Thoracic aorta (tissue), 2 donors: ENCODE measurements around the gene ADGRL2. TPM values are rescaled to one million over a fixed set of nuclear protein-coding genes. Genes with fewer than 3 reads are reported as not detected.
A peak's percentile ranks its signal among the peaks of the same experiment; 100 is the strongest.

ENCODE experiments used
- ATAC-seq: fragments of 150-250 bp; one replicate; pipeline ENCODE4 v1.8.0; 2017; ENCODE audit warnings: low read depth; ENCODE audit not compliant: insufficient number of reproducible peaks, low FRiP score
- DNase-seq: peaks from one replicate; pipeline ENCODE4 v3.0.0-alpha.2; 2020; ENCODE audit warnings: low spot score
- H3K27ac ChIP-seq, 2 donors: fragments of 200-600 bp; sonication (generic); 1 replicate in 1 of 2; 2 replicates in 1 of 2; pipeline ENCODE4 v1.5.1; 2016; ENCODE audit warnings: mild to moderate bottlenecking in 2 of 2, moderate library complexity in 2 of 2
- H3K27me3 ChIP-seq: fragments of 200-600 bp; sonication (generic); replicated peaks from 2 replicates; pipeline ENCODE4 v1.6.0; 2016; ENCODE audit warnings: mild to moderate bottlenecking; ENCODE audit not compliant: insufficient read depth
- H3K36me3 ChIP-seq: fragments of 200-600 bp; sonication (generic); one replicate; pipeline ENCODE4 v1.5.1; 2016
- H3K4me1 ChIP-seq, 2 donors: fragments of 200-600 bp; sonication (generic); 1 replicate in 1 of 2; 2 replicates in 1 of 2; pipeline versions ENCODE4 v1.5.1 to v1.6.0; 2016; ENCODE audit warnings: low read depth in 2 of 2, mild to moderate bottlenecking in 1 of 2; ENCODE audit not compliant: control insufficient read depth in 1 of 2
- H3K4me3 ChIP-seq: fragments of 200-600 bp; sonication (generic); 2 replicates; pipeline ENCODE4 v1.5.1; 2016; ENCODE audit warnings: mild to moderate bottlenecking
- H3K9me3 ChIP-seq: fragments of 200-600 bp; sonication (generic); 2 replicates; pipeline ENCODE4 v1.5.1; 2016
- total RNA-seq, 2 donors: library from RNA; depleted of rRNA; stranded (reverse); fragments of >200 nt; gene quantifications; one replicate each; pipeline versions ENCODE4 v1.1.0 to v1.2.3, GENCODE V29; 2016
- TF ChIP-seq, protein P1 (sequence below): fragments of 200-600 bp; sonication (generic); IDR thresholded peaks from one replicate; pipeline ENCODE4 v1.5.1; 2019; ENCODE audit warnings: antibody characterized with exemption

The ADGRL2 gene
- total RNA-seq, 2 donors from 2014 or later, result 53.3 to 67.2 TPM

DNA sequence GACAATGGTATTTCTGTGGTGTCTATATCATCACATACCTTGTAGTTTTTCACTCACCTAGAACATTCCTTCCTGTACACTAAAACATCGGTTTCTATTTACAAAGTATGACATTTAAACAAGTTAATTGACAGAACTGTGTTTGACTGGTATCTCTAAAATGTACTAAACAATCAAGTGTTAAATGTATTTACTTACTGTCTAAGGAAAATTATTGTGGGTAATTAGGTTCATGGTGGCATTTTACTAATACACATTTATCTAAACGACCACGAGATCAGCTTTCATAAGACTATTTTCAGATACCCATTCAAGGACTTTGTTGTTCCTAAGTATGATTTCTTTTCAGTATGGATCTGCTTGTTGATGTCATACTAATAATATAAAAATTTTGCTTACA is 115.2 kb downstream of the ADGRL2 start:
- ATAC-seq (no peak), DNase-seq (no peak)
- Histone ChIP-seq H3K9me3 (no peaks in the 10 kb centered on the region), H3K27me3 (no peaks in the 10 kb centered on the region), H3K36me3 (no peaks in the 10 kb centered on the region), H3K27ac (no peak overlapping the region), H3K4me1 (peaks cover 5 to 10% of the 10 kb centered on the region in 2 donors), H3K4me3 (no peak overlapping the region)
- TF ChIP-seq, protein P1, sequence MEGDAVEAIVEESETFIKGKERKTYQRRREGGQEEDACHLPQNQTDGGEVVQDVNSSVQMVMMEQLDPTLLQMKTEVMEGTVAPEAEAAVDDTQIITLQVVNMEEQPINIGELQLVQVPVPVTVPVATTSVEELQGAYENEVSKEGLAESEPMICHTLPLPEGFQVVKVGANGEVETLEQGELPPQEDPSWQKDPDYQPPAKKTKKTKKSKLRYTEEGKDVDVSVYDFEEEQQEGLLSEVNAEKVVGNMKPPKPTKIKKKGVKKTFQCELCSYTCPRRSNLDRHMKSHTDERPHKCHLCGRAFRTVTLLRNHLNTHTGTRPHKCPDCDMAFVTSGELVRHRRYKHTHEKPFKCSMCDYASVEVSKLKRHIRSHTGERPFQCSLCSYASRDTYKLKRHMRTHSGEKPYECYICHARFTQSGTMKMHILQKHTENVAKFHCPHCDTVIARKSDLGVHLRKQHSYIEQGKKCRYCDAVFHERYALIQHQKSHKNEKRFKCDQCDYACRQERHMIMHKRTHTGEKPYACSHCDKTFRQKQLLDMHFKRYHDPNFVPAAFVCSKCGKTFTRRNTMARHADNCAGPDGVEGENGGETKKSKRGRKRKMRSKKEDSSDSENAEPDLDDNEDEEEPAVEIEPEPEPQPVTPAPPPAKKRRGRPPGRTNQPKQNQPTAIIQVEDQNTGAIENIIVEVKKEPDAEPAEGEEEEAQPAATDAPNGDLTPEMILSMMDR, result no peak

DNA sequence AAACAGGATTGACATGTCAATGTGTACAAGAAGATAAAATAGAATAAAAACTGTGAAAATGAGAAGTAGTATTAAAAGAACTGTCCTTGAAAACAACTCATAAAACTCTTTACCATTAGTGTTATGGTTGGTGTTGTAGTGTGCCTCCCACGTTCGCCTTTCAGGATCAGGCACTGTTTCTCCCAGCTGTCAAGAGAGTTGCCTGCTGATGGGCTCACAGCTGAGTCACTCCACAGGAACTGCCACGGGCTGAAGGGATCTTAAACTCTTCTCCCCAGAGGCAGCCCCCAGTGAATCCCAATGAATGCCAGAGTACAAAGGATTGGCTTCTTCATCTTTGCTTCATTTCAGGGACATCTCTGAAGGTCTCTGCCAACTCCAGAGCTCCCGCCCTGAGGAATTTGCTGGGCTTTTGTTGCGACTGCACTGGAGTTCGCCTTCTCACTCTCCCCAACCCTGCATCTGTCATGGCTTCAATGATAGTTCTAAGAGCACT is 119.6 kb downstream of the ADGRL2 start:
- Histone ChIP-seq H3K36me3 (no peaks in the 10 kb centered on the region), H3K27me3 (no peaks in the 10 kb centered on the region), H3K9me3 (no peaks in the 10 kb centered on the region), H3K27ac (no peak overlapping the region), H3K4me1 (peaks cover 15 to 20% of the 10 kb centered on the region in 2 donors), H3K4me3 (peak overlapping the region; percentile 29)
- no peak for DNase-seq
- TF ChIP-seq, protein P1, result no peak
- ATAC-seq, result no peak

DNA sequence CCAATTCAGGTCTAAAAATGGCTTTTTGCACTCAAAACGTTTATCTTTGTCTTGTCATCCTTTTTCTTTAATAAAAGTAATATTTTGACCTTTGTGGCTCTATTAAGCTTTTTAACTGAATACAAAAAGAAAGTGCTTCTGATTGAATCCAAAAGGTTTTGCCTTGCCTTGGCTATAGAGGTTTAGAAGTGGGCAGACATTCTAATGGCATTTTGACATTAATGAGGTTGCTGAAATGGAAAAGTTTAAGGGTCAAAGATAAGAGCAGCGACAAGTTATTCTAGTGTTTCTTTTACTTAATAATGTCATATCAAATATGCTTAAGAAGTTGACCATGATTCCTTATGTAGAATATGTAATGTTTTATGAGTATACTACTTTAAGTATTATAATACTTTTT is 120.2 kb downstream of the ADGRL2 start:
- Histone ChIP-seq H3K4me3 (peak overlapping the region; percentile 29), H3K36me3 (no peaks in the 10 kb centered on the region), H3K27me3 (no peaks in the 10 kb centered on the region), H3K9me3 (no peaks in the 10 kb centered on the region), H3K27ac (no peak overlapping the region), H3K4me1 (peaks cover 15 to 20% of the 10 kb centered on the region in 2 donors)
- TF ChIP-seq, protein P1, result no peak
- DNase-seq (no peak), ATAC-seq (no peak)

DNA sequence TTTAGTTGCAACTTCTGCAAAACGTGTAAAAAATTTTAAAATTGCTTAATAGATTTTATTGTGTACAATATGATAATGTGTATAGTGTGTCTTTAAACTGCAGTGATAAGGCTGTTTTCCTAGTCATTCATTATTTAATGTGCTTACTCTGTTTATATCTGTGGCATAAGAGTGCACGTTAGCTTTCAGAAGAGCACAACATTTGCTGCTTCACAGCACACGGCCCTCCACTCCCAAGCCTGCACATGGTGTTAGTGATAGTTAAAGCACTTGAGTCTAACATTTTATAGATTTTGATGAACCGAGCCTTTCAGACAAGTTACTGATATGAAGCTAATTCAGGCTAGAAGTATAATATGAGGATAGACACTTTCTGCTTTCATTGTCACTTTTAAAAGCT is 120.6 kb downstream of the ADGRL2 start:
- H3K4me3 ChIP-seq, result peak overlapping the region; percentile 55

DNA sequence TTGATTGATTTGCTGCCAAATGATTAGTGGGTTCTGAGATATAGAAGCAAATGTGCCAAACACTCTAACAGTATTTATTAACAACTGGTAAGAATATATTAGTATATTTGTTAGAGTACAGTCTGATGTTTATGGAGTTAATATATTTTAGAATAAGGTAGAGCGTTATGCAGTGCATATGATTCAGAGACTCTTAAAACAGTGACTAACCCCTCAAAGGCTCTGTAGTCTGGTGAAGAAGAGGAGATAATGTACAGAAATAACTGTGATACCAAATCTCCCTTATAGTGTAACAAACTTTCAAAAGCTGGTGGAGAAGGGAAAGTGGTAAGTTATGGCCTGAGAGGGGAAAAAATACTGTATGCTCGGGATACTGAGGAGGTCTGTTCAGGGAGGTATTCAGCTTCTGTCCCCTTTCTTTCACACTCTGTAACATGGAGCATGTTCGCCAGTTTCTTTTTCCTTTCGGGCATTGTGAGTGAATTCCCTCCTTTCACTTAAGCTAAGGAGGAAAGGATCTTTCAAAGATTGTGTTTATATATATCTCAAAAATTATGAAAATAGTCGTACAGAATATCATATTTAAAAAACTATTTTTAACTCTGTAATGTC is 121.2 kb downstream of the ADGRL2 start:
- H3K27ac ChIP-seq, result peak overlapping the region in 1 of 2 donors; percentile 7
- peaks cover 12 to 20% of the 10 kb centered on the region in 2 donors for H3K4me1 ChIP-seq
- H3K9me3 ChIP-seq, result no peaks in the 10 kb centered on the region
- ATAC-seq (no peak), DNase-seq (no peak)
- TF ChIP-seq, protein P1, result no peak
- peak overlapping the region; percentile 55 for H3K4me3 ChIP-seq
- no peaks in the 10 kb centered on the region for H3K27me3 ChIP-seq
- H3K36me3 ChIP-seq, result no peaks in the 10 kb centered on the region

More for the DNA sequence above, 120.6 kb downstream of the ADGRL2 start:
- Histone ChIP-seq H3K4me1 (peaks cover 13 to 20% of the 10 kb centered on the region in 2 donors), H3K27me3 (no peaks in the 10 kb centered on the region), H3K27ac (no peak overlapping the region), H3K36me3 (no peaks in the 10 kb centered on the region), H3K9me3 (no peaks in the 10 kb centered on the region)
- DNase-seq (no peak), ATAC-seq (no peak)
- TF ChIP-seq, protein P1, result no peak
